Fibroblast of lung (primary cell): ENCODE measurements around the gene AAR2. TPM values are rescaled to one million over a fixed set of nuclear protein-coding genes. Genes with fewer than 3 reads are reported as not detected.
A peak's percentile ranks its signal among the peaks of the same experiment; 100 is the strongest.

Experiments used
- DNase-seq, 2 donors: peaks; one replicate each; pipeline versions ENCODE4 v3.0.0 to v3.0.0-alpha.2; 2010; ENCODE audit warnings: low read depth in 2 of 2
- H2AFZ ChIP-seq: 2 replicates; pipeline ENCODE4 v1.5.1; 2012; ENCODE audit warnings: low read length, control low read depth, inconsistent platforms
- H3K27ac ChIP-seq: 2 replicates; pipeline ENCODE4 v1.5.1; 2011; ENCODE audit warnings: low read length, control low read depth; ENCODE audit not compliant: insufficient read depth
- H3K27me3 ChIP-seq: 2 replicates; pipeline ENCODE4 v1.5.1; 2011; ENCODE audit warnings: mild to moderate bottlenecking, low read length; ENCODE audit not compliant: control insufficient read depth, insufficient read depth
- H3K36me3 ChIP-seq: 2 replicates; pipeline ENCODE4 v1.5.1; 2011; ENCODE audit warnings: low read length; ENCODE audit not compliant: control insufficient read depth, insufficient read depth
- H3K4me1 ChIP-seq: 2 replicates; pipeline ENCODE4 v1.5.1; 2011; ENCODE audit warnings: low read length; ENCODE audit not compliant: control insufficient read depth, insufficient read depth; ENCODE audit errors: extremely low read depth
- H3K4me2 ChIP-seq: 2 replicates; pipeline ENCODE4 v1.5.1; 2011; ENCODE audit warnings: low read length, control low read depth; ENCODE audit not compliant: insufficient read depth; ENCODE audit errors: extremely low read depth
- H3K4me3 ChIP-seq, 4 experiments: fragments of 200-600 bp in 1 of 4; sonication (generic) in 1 of 4; replicated peaks in 1 of 4; 2 replicates each; pipeline ENCODE4 v1.5.1; 2011 to 2016; ENCODE audit warnings: low read length in 4 of 4, low read depth in 3 of 4, mild to moderate bottlenecking in 3 of 4, control low read depth in 2 of 4, inconsistent platforms in 1 of 4, mixed read lengths in 1 of 4; ENCODE audit not compliant: insufficient read depth in 1 of 4; ENCODE audit errors: control extremely low read depth in 1 of 4
- H3K79me2 ChIP-seq: 2 replicates; pipeline ENCODE4 v1.5.1; 2012; ENCODE audit warnings: mild to moderate bottlenecking, low read length, inconsistent platforms; ENCODE audit not compliant: control insufficient read depth, insufficient read depth
- H3K9ac ChIP-seq: 2 replicates; pipeline ENCODE4 v1.5.1; 2011; ENCODE audit warnings: mild to moderate bottlenecking, low read length, control low read depth; ENCODE audit not compliant: insufficient read depth
- H3K9me3 ChIP-seq: 2 replicates; pipeline ENCODE4 v1.5.1; 2012; ENCODE audit warnings: low read depth, low read length; ENCODE audit not compliant: control insufficient read depth, insufficient read depth
- H4K20me1 ChIP-seq: 2 replicates; pipeline ENCODE4 v1.5.1; 2011; ENCODE audit warnings: low read length; ENCODE audit not compliant: control insufficient read depth, insufficient read depth; ENCODE audit errors: extremely low read depth
- CTCF ChIP-seq, 2 donors: IDR thresholded peaks in 1 of 2; conservative IDR thresholded peaks in 1 of 2; 1 replicate in 1 of 2; 2 replicates in 1 of 2; pipeline ENCODE4 v1.5.1; 2011 to 2012; ENCODE audit warnings: low read length in 2 of 2, control low read depth in 1 of 2, inconsistent platforms in 1 of 2, low read depth in 1 of 2, mild to moderate bottlenecking in 1 of 2
- EZH2 ChIP-seq: IDR thresholded peaks from 2 replicates; pipeline ENCODE4 v1.5.1; 2012; ENCODE audit warnings: low read length, control low read depth, mild to moderate bottlenecking; ENCODE audit errors: missing control alignments
- polyA plus RNA-seq, 2 donors: library from polyadenylated mRNA; depleted of rRNA in 1 of 2; stranded (reverse) in 1 of 2; unstranded in 1 of 2; fragments of >200 nt; gene quantifications; 2 replicates each; pipeline ENCODE4 v1.2.1, GENCODE V29; 2011 to 2012; ENCODE audit warnings: missing spikeins in 1 of 2
- total RNA-seq: library from RNA; depleted of rRNA; stranded (reverse); fragments of >200 nt; gene quantifications from 2 replicates; pipeline ENCODE4 v1.2.1, GENCODE V29; 2014

AAR2 gene
- total and polyA plus RNA-seq, 2 donors (not counting 1 experiment from before 2014, with no cell fraction given) = 24.6 to 25.3 TPM

- peak overlapping the region; percentile 73 for H2AFZ ChIP-seq
- peaks cover 4% of the 10 kb centered on the region for H3K4me1 ChIP-seq
- TF ChIP-seq CTCF (conservative IDR thresholded peaks at IDR 0.05 in 1 of 2, IDR thresholded peaks at IDR 0.05 in 1 of 2; ENCODE audit: low read depth in 1 of 2, low read length in 2 of 2) (no peak), EZH2 (no peak)
- DNase-seq = no peak
- H3K4me2 ChIP-seq = peak overlapping the region; percentile 95
- peak overlapping the region; percentile 88 for H3K27ac ChIP-seq
- peaks cover 43% of the 10 kb centered on the region for H3K79me2 ChIP-seq
- H3K9me3 ChIP-seq = no peaks in the 10 kb centered on the region
- no peaks in the 10 kb centered on the region for H3K27me3 ChIP-seq
- H3K4me3 ChIP-seq = peak overlapping the region; percentile 78 to 99 (median 92)
- no peaks in the 10 kb centered on the region for H4K20me1 ChIP-seq
- H3K36me3 ChIP-seq = peaks cover 6% of the 10 kb centered on the region
- peak overlapping the region; percentile 87 for H3K9ac ChIP-seq
These were observed 476 bp downstream of the AAR2 start for GRCh38 chr20:36236786-36237121.

- H4K20me1 ChIP-seq = no peaks in the 10 kb centered on the region
- H3K4me3 ChIP-seq = peak overlapping the region; percentile 78 to 99 (median 92)
- TF ChIP-seq EZH2 (no peak), CTCF (conservative IDR thresholded peaks at IDR 0.05 in 1 of 2, IDR thresholded peaks at IDR 0.05 in 1 of 2; ENCODE audit: low read depth in 1 of 2, low read length in 2 of 2) (no peak)
- H3K36me3 ChIP-seq = peaks cover 6% of the 10 kb centered on the region
- H3K9ac ChIP-seq = no peak overlapping the region
- H3K27ac ChIP-seq = no peak overlapping the region
- H3K4me1 ChIP-seq = peaks cover 4% of the 10 kb centered on the region
- peak overlapping the region; percentile 95 for H3K4me2 ChIP-seq
- H3K9me3 ChIP-seq = no peaks in the 10 kb centered on the region
- H2AFZ ChIP-seq = no peak overlapping the region
- peak in 1 of 2 donors; percentile 4 for DNase-seq
- H3K27me3 ChIP-seq = no peaks in the 10 kb centered on the region
- H3K79me2 ChIP-seq = peaks cover 43% of the 10 kb centered on the region
These were observed 1.2 kb downstream of the AAR2 start for GRCh38 chr20:36237477-36237876.

- no peak overlapping the region for H3K4me3 ChIP-seq
- TF ChIP-seq CTCF (conservative IDR thresholded peaks at IDR 0.05 in 1 of 2, IDR thresholded peaks at IDR 0.05 in 1 of 2; ENCODE audit: low read depth in 1 of 2, low read length in 2 of 2) = no peak
- H3K79me2 ChIP-seq = peaks cover 43% of the 10 kb centered on the region
- no peak overlapping the region for H3K9ac ChIP-seq
- no peak for DNase-seq
- peaks cover 6% of the 10 kb centered on the region for H3K36me3 ChIP-seq
- H3K4me1 ChIP-seq = peaks cover 4% of the 10 kb centered on the region
- H3K27me3 ChIP-seq = no peaks in the 10 kb centered on the region
- H4K20me1 ChIP-seq = no peaks in the 10 kb centered on the region
- no peaks in the 10 kb centered on the region for H3K9me3 ChIP-seq
- no peak overlapping the region for H2AFZ ChIP-seq
- H3K27ac ChIP-seq = no peak overlapping the region
- H3K4me2 ChIP-seq = no peak overlapping the region
These were observed 1.9 kb downstream of the AAR2 start for GRCh38 chr20:36238153-36238552.
